ENCODE results near the gene CERS6. TPM values are rescaled to one million over a fixed set of nuclear protein-coding genes. Genes with fewer than 3 reads are reported as not detected.

Gene CERS6
- total and polyA plus RNA-seq, 10 of the 15 experiments (the other 5 are each of a cell fraction or from before 2014, with no cell fraction given) = 1.3 to 20.4 (median 14.1) TPM

DNA sequence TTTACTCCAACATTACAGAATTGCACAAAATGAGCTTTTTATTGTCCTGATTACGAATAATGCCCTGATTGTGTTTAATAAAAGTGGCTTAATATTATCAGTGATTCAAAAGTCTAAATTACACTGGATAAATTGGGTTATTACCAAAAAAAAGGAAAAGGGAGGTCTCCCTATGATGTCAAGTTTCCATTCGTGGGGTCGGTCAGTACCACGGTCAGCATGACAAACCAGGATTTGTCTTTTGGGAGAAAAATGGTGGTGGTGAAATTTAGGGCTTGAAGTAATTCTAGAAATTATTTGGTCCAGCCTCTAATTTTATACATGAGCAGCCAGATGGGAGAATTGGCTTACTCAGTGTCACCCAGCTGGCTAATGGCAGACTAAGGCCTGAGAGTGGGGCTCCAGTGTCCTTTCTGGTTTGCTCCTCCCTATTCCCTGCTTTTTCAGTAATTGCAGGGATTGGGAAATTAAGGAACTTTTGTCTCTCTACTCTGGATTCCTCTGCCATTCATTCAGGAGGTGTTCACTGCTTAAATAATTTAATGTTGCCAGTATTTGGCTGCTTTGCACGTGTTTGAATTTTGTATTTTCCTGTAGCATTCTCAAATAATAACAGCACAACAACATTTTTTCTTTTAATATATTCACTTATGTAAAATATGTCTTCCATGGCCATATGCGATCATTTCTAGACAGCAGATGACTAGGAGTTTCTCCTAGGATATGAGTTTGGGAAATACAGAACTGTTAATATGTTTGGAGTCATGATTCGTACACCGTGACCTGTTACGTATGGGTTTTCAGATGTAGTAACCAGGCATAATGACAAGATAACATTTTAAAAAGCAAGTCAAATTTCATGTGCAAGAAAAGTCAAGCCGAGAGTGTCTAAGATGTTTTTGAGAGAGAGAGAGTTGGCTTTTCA lies 217.5 kb downstream of the CERS6 start:
- no peaks in the 10 kb centered on the region; the same call in 1 of the 2 replicates for H3K79me2 ChIP-seq (ENCODE audit: control insufficient read depth, insufficient read depth, low read length)
- H3K4me3 ChIP-seq = no peak overlapping the region
- TF ChIP-seq ZNF207 (IDR thresholded peaks at IDR 0.05; ENCODE audit: borderline replicate concordance) = no peak
- TF ChIP-seq, protein P1, sequence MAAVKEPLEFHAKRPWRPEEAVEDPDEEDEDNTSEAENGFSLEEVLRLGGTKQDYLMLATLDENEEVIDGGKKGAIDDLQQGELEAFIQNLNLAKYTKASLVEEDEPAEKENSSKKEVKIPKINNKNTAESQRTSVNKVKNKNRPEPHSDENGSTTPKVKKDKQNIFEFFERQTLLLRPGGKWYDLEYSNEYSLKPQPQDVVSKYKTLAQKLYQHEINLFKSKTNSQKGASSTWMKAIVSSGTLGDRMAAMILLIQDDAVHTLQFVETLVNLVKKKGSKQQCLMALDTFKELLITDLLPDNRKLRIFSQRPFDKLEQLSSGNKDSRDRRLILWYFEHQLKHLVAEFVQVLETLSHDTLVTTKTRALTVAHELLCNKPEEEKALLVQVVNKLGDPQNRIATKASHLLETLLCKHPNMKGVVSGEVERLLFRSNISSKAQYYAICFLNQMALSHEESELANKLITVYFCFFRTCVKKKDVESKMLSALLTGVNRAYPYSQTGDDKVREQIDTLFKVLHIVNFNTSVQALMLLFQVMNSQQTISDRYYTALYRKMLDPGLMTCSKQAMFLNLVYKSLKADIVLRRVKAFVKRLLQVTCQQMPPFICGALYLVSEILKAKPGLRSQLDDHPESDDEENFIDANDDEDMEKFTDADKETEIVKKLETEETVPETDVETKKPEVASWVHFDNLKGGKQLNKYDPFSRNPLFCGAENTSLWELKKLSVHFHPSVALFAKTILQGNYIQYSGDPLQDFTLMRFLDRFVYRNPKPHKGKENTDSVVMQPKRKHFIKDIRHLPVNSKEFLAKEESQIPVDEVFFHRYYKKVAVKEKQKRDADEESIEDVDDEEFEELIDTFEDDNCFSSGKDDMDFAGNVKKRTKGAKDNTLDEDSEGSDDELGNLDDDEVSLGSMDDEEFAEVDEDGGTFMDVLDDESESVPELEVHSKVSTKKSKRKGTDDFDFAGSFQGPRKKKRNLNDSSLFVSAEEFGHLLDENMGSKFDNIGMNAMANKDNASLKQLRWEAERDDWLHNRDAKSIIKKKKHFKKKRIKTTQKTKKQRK (IDR thresholded peaks at IDR 0.05; ENCODE audit: low read depth, low read length) = no peak
- no peak for TF ChIP-seq SIN3A (IDR thresholded peaks at IDR 0.05; ENCODE audit: low read depth, low read length)
- TF ChIP-seq CHD2 (IDR thresholded peaks at IDR 0.05; ENCODE audit: borderline replicate concordance, low read depth, low read length) = no peak
- no peak for TF ChIP-seq SREBF1 (IDR thresholded peaks at IDR 0.05; ENCODE audit: low read length)
- TF ChIP-seq MEF2B (IDR thresholded peaks at IDR 0.05; ENCODE audit: partially characterized antibody, poor library complexity, severe bottlenecking) = no peak
- TF ChIP-seq RUNX3 (IDR thresholded peaks at IDR 0.05; ENCODE audit: low read length) = no peak
- no peak for TF ChIP-seq YY1 (IDR thresholded peaks at IDR 0.05; ENCODE audit: low read depth, low read length)
- TF ChIP-seq ATF3 (IDR thresholded peaks at IDR 0.05; ENCODE audit: borderline replicate concordance, extremely low read depth, low read depth, low read length) = no peak
- no peak for TF ChIP-seq ZBED1 (IDR thresholded peaks at IDR 0.05; ENCODE audit: borderline replicate concordance)
- TF ChIP-seq ESRRA (IDR thresholded peaks at IDR 0.05; ENCODE audit: low read length) = no peak
- TF ChIP-seq HDGF (IDR thresholded peaks at IDR 0.05) = no peak
- in situ Hi-C loops (cut with MboI) (no loop called here), intact Hi-C loops (cut with micrococcal nuclease; ENCODE audit: unreplicated experiment) (no loop called here)
- POLR2A ChIA-PET = no interaction called here
- RAD21 ChIA-PET (ENCODE audit: unreplicated experiment) = no interaction called here
- 86% methylated on average over 10 of the region's 10 CpGs for WGBS (ENCODE audit: insufficient coverage, insufficient replicate concordance, low lambda C conversion rate, missing lambda C conversion rate)
- CTCF ChIA-PET = interaction anchor here (1.0 to 1.3 kb wide), 3 partner anchors 11 to 248 kb away, joined by 3 to 4 read pairs (median 3); no protein-coding TSS in a partner anchor
- H2AFZ ChIP-seq (ENCODE audit: control insufficient read depth, low read depth, low read length) = no peak overlapping the region
- H4K20me1 ChIP-seq (ENCODE audit: control insufficient read depth, insufficient read depth) = no peaks in the 10 kb centered on the region
- DNase-seq (ENCODE audit: low read depth, low spot score) (no peak), ATAC-seq (no peak), FAIRE-seq (no peak)
- no peak overlapping the region for H3K4me2 ChIP-seq (ENCODE audit: control insufficient read depth, insufficient read depth)
- H3K9me3 ChIP-seq (replicated peaks; ENCODE audit: control insufficient read depth, insufficient read depth, low read length) = no peaks in the 10 kb centered on the region; the same call in 2 of the 3 replicates
- H3K36me3 ChIP-seq (ENCODE audit: control insufficient read depth in 2 of 2, insufficient read depth in 2 of 2, low read length in 1 of 2) = no peaks in the 10 kb centered on the region; a peak in 1 of 4 replicates
- H3K27me3 ChIP-seq (replicated peaks in 1 of 2; ENCODE audit: control insufficient read depth in 2 of 2, insufficient read depth in 2 of 2, low read length in 1 of 2) = no peaks in the 10 kb centered on the region
- H3K27ac ChIP-seq (ENCODE audit: control insufficient read depth, insufficient read depth) = no peak overlapping the region
- BruUV-seq (replicated peaks) = no TSS peak
- SMC1A ChIA-PET (ENCODE audit: uncharacterized antibody, unreplicated experiment) = interaction anchor here (1.1 kb wide), 1 partner anchor 327 kb away, joined by 3 read pairs; no protein-coding TSS in a partner anchor
- no peaks in the 10 kb centered on the region for H3K4me1 ChIP-seq (ENCODE audit: control insufficient read depth, insufficient read depth, low read length)
- no peak overlapping the region for H3K9ac ChIP-seq (ENCODE audit: control insufficient read depth, insufficient read depth, low read length)

Data from GM12878 (cell line).